ENCODE measurements around the gene ARHGEF2. TPM values are rescaled to one million over a fixed set of nuclear protein-coding genes. Genes with fewer than 3 reads are reported as not detected.

The ARHGEF2 gene
- total RNA-seq, 4 donors from 2014 or later = 13.6 to 27.3 (median 26.4) TPM

- Histone ChIP-seq H3K27ac (no peak overlapping the region), H3K36me3 (peaks cover 11 to 100% of the 10 kb centered on the region in 2 donors), H3K27me3 (no peaks in the 10 kb centered on the region), H3K9me3 (no peaks in the 10 kb centered on the region), H3K4me1 (no peaks in the 10 kb centered on the region), H3K4me3 (no peak overlapping the region)
- in situ Hi-C loops (cut with MboI; ENCODE audit: low sequenced_read_pairs in 4 of 4) = no loop called here
- DNase-seq (no peak), ATAC-seq (no peak)
- intact Hi-C loops (cut with DNase I; ENCODE audit: low total_unique reads) = no loop called here
- no peak for TF ChIP-seq POLR2A (IDR thresholded peaks at IDR 0.05)
- no peak for TF ChIP-seq CTCF (IDR thresholded peaks at IDR 0.05 in 4 of 5, conservative IDR thresholded peaks at IDR 0.05 in 1 of 5)
Measured at GRCh38 chr1:155920717-155921116, 57.6 kb downstream of the ARHGEF2 start.

GRCh38 chr1:155919801-155920200 lies 58.5 kb downstream of the ARHGEF2 start:
- Histone ChIP-seq H3K9me3 (no peaks in the 10 kb centered on the region), H3K4me3 (no peak overlapping the region), H3K36me3 (peaks cover 11 to 98% of the 10 kb centered on the region in 2 donors), H3K4me1 (no peaks in the 10 kb centered on the region), H3K27ac (no peak overlapping the region), H3K27me3 (no peaks in the 10 kb centered on the region)
- no peak for DNase-seq
- TF ChIP-seq POLR2A (IDR thresholded peaks at IDR 0.05) = no peak
- TF ChIP-seq CTCF (IDR thresholded peaks at IDR 0.05 in 4 of 5, conservative IDR thresholded peaks at IDR 0.05 in 1 of 5) = no peak
- ATAC-seq = no peak
- intact Hi-C loops (cut with DNase I; ENCODE audit: low total_unique reads) (no loop called here), in situ Hi-C loops (cut with MboI; ENCODE audit: low sequenced_read_pairs in 4 of 4) (no loop called here)

GRCh38 chr1:155918660-155919059 lies 59.7 kb downstream of the ARHGEF2 start:
- no peak for DNase-seq
- Histone ChIP-seq H3K27ac (no peak overlapping the region), H3K4me3 (no peak overlapping the region), H3K9me3 (no peaks in the 10 kb centered on the region), H3K4me1 (no peaks in the 10 kb centered on the region), H3K36me3 (peaks cover 11 to 98% of the 10 kb centered on the region in 2 donors), H3K27me3 (no peaks in the 10 kb centered on the region)
- ATAC-seq = no peak
- in situ Hi-C loops (cut with MboI; ENCODE audit: low sequenced_read_pairs in 4 of 4) = no loop called here
- intact Hi-C loops (cut with DNase I; ENCODE audit: low total_unique reads) = no loop called here
- TF ChIP-seq POLR2A (IDR thresholded peaks at IDR 0.05) = no peak

DNA sequence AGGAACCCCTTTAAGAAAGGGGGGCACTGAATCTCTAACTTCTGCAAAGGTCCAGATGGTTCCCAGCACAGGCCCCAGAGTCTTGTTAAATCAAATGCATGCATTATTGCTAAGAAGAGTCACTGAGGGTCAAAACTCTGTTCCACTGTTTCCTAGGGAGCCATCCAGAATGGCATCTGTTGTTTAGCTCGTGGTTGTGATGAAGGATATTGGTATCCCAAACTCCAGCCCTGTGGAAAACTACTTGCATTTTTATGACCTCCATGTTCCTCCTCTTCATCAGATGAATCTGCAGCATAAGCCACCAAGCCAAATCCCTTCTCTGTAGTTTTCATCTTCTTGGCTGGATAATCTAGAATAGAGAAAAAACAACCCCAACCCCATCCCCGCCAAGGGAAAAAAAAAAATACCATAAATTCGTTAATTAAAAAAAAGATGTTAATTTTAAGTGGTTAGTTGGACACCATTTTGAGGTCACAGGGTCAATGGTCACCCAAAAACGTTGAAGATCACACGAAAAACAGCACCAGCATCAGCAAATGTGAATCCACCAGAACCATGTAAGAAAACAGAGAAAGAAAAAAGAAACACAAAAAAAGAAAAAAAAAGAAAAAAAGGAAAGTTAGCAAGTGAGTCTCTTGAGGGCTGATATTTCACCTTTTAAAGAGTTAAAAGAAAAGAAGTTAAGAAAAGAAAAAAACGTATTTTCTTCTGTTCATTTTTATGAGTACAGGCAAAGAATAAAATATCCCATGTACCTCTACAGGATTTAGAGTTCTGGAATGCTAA lies 64.2 kb downstream of the ARHGEF2 start:
- ATAC-seq = no peak
- Histone ChIP-seq H3K36me3 (peaks cover 3 to 73% of the 10 kb centered on the region in 2 donors), H3K4me3 (no peak overlapping the region), H3K4me1 (peaks cover 8 to 16% of the 10 kb centered on the region in 2 donors), H3K27ac (no peak overlapping the region), H3K9me3 (no peaks in the 10 kb centered on the region), H3K27me3 (no peaks in the 10 kb centered on the region)
- DNase-seq = no peak
- in situ Hi-C loops (cut with MboI; ENCODE audit: low sequenced_read_pairs in 4 of 4) (no loop called here), intact Hi-C loops (cut with DNase I; ENCODE audit: low total_unique reads) (no loop called here)
- TF ChIP-seq POLR2A (IDR thresholded peaks at IDR 0.05) = no peak
- TF ChIP-seq CTCF (IDR thresholded peaks at IDR 0.05 in 4 of 5, conservative IDR thresholded peaks at IDR 0.05 in 1 of 5) = no peak

GRCh38 chr1:155912056-155912536 lies 66.3 kb downstream of the ARHGEF2 start:
- H3K27me3 ChIP-seq = no peaks in the 10 kb centered on the region
- peaks cover 8 to 16% of the 10 kb centered on the region in 2 donors for H3K4me1 ChIP-seq
- no peak for TF ChIP-seq CTCF (IDR thresholded peaks at IDR 0.05 in 4 of 5, conservative IDR thresholded peaks at IDR 0.05 in 1 of 5)
- TF ChIP-seq POLR2A (IDR thresholded peaks at IDR 0.05) = no peak
- intact Hi-C loops (cut with DNase I; ENCODE audit: low total_unique reads) (no loop called here), in situ Hi-C loops (cut with MboI; ENCODE audit: low sequenced_read_pairs in 4 of 4) (no loop called here)
- H3K36me3 ChIP-seq = peaks cover 0 to 70% of the 10 kb centered on the region in 2 donors
- no peak for ATAC-seq
- DNase-seq = no peak
- peak overlapping the region; percentile 89 to 96 (median 93) for H3K27ac ChIP-seq
- no peaks in the 10 kb centered on the region for H3K9me3 ChIP-seq
- no peak overlapping the region for H3K4me3 ChIP-seq
